Fibroblast of peridontal ligament (primary cell): ENCODE data around the gene LSM2.

Experiments used
- DNase-seq: peaks from one replicate; pipeline ENCODE4 v3.0.0-alpha.2; 2010; ENCODE audit errors: extremely low read depth

LSM2 gene

DNA sequence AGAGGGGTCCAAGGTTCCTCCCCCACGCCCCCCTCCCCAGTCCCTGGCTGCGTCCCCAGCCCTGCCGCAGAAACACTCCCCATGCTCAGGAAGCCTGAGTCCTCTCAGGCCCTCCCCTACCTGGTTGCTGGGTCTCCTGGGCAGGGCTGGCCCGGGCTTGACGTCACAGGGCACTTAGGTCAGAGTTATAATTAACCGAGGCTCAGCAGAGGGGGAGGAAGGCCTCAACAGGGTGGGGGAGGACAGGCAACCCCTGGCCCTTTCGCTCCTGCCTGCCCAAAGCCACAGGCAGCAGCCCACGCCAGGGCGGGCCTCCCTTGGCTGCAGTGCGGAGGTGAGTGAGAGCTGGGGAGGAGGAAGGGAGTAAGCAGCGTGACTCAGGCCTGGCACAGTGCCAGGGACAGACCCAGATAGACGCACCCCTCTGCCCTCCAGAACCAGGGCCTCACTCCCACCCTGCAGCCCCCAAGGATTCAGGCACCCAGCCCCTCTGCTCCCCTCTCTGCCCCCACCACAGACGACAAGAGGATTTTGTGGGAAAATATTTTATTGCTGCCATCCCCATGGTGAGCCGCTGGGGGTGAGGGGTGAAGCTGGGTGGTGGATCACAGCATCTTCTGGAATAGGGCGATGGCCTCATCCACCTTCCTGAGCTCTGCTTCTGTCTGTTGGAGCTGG lies 29.6 kb downstream of the LSM2 start, which contains the start of gene VWA7:
TSS of gene VWA7 (minus strand) at position 340 of the 678 bp plus-strand sequence. CDS start 549 bp downstream, outside the sequence.
- DNase-seq: peak; percentile 38

- DNase-seq: no peak
Observed at GRCh38 chr6:31776485-31776988, 30.2 kb downstream of the LSM2 start.

- DNase-seq: no peak
Observed at GRCh38 chr6:31775633-31776484, 30.9 kb downstream of the LSM2 start.

DNA sequence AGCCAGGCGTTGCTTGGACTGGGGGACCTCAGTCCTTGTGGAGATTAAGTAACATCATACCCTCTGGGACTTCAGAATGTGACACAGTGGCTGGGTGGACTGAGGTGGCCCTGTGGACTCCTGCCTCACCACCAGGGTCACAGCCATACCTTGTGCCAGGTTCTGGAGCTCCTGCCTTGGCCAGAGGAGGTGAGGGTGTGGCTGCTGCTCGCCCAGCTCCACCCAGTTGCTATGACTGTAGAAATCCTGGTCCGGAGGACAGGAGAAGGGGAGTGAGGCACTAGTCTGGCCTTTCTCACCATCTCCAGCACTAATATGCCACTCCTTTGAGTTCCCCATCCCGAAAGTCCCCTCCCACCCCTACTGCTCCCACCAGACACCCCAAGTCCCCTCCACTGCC lies 31.6 kb downstream of the LSM2 start:
- no peak for DNase-seq

DNA sequence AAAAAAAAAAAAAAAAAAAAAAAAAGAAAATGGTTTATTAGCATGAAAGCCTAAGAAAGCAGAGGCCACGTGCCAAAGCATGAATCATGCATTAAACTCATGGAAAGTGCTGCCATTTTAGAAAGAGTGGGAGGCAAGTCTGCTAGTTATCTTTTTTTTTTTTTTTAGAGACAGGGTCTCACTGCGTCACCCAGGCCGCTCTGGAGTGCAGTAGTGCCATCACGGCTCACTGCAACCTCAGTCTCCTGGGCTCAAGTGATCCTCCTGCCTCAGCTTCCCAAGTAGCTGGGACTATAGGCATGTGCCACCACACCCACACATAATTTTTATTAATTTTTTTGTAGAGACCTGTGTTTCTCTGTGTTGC lies 34.8 kb downstream of the LSM2 start:
- DNase-seq: no peak

GRCh38 chr6:31770860-31771259 lies 35.9 kb downstream of the LSM2 start:
- DNase-seq: no peak

GRCh38 chr6:31769684-31770371 lies 36.9 kb downstream of the LSM2 start:
- DNase-seq: peak; percentile 29

DNA sequence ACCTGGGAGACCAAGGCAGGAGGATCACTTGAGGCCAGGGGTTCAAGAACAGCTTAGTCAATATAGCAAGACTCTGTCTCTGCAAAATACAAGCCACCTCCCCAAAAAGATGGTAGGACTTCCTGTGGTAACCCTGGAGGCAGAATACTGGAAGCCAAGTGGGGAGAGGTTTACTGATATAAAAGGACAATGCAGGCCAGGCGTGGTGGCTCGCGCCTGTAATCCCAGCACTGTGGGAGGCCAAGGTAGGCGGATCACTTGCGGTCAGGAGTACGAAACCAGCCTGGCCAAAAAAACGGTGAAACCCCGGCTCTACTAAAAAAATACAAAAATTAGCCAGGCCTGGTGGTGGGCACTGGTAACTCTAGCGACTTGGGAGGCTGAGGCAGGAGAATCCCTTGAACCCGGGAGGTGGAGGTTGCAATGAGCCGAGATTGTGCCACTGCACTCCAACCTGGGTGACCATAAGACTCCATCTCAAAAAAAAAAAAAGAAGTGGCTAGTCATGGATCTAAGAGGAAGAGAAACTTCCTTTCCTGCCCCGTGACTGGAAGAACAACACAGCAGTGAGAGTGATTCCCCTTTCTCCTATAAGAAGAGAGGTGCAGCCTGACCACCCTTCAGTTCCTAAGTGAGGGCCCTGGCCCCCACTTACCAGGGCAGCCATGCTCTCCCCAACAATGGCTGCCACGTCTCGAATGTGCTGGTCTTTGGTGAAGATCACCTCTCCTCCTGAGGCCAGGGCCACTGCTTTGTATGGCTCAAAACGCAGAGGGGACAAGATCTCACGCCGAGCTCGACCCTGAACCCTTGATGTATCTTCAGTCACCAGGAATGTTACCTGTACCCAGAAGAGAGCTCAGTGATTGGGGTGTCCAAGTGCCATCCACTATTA lies 38.2 kb downstream of the LSM2 start:
- no peak for DNase-seq

DNA sequence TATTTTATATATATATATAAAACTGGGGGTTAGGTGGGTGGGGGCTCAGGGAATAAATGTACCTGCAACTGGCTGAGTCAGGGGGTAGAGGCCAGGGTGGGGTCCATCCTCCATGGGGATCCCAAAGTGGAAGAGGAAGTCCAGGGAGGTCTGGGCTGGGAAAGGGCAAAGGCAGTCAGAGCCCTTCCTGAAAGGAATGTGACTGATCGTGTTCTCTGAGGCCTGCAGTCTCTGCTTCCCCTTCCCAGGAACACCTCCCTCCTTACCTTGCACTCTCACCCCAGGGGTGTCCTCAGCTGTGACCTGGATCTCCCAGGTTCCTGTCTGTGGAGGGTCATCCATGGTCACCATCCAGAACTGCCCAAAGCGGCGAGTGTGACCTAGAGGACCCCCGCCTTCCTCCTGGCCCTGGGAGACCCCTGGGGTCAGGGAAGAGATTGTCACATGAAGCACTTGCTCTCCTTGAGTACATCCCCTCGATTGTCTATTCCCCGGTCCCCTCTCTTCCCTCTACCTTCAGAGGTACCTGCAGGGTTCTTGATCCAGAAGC lies 39.6 kb downstream of the LSM2 start:
- no peak for DNase-seq

DNA sequence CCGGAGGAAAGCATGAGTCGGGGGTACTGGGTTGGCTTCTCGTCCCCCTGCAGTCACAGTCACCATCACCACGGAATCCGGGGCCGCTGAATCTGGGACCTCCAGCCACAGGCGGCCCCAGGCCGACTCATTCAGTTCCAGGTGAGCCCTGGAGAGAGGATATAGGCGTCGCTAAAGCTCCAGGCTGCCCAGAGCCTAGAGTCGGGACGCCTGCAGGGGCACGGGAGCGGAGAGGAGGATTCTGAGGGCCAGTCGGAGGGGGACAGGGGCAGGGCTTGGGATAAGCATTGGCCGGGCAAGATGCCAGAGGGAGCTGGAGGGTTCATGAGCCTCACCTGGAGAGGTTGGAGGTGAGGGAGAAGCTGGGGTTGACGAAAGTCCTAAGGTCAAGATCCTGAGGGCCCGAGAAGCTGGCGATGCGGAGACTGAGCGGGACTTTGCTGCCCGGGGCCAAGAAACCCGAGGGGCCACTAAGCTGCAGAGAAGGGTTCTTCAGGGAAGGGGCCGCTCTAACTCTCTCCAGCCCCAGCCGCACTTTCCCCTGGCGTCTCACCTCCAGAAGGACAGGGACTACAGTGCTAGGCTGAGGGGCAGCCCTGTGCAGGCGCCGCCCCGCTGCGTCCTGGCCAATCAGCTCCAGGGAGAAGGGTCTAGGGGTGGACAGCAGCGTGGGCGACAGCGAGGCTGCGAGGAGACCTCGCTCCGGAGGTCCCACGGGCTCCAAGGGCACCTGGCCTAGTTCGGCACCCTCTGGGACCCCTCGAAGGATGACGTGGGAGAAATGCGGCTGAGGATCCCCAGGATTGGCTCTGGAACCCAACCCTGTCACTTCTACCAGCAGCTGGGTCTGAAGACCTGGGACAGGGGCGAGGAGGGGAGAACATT lies 40.6 kb downstream of the LSM2 start:
- no peak for DNase-seq

DNA sequence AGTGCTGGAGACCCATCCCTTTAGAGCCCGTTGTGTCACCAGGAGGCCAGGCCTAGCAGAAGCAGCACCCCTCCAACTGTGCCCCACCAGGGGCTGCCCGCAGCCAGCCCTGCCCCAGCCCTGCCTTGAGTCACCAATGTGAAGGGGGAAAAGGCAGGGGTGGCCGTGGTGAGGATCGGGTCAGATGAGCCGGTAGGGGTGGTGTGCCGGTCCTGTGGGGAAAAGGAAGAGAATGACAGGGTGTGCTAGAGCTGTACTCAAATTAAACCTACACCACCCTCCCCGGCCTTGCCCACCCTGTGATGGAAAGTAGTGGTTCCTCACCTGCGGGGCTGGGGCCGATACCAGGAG lies 41.2 kb downstream of the LSM2 start:
- DNase-seq: no peak

DNA sequence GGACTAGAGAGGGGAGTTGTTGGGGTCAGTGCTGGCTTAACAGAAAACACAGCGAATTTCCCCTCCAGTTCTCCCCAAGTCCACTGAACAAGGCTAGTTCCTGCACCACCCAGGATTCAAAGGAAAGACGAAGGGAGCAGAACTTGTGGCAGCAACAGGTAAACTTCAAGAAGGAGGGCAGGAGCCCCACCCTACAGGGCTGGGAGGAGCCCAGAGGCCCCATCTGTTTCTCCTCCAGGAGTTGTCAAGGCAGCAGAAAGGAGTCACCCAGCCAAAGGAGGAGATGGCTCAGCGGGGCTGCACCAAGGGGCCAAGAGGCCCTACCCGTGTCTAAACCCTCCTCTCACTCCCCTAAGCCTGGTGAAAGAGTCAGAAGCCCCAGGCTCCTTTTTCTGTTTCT lies 42.6 kb downstream of the LSM2 start:
- DNase-seq: no peak

DNA sequence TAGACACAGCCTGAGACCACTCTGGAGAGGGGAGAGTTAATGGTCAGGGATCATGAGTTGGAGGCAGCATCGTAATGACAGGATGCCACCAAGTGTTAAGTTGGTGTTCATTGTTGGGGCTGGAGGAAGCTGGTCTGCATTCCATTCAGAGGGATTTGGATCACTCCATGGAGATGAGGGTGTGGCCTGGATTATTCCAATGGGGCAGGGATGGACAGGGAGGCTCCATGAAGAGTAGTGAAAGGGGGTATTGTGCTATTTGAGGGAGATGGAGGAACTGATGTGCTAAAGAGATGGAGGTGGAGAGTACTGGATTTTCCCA lies 43.2 kb downstream of the LSM2 start:
- DNase-seq: peak; percentile 70

- no peak for DNase-seq
Observed at GRCh38 chr6:31762878-31763618, 43.7 kb downstream of the LSM2 start.

DNA sequence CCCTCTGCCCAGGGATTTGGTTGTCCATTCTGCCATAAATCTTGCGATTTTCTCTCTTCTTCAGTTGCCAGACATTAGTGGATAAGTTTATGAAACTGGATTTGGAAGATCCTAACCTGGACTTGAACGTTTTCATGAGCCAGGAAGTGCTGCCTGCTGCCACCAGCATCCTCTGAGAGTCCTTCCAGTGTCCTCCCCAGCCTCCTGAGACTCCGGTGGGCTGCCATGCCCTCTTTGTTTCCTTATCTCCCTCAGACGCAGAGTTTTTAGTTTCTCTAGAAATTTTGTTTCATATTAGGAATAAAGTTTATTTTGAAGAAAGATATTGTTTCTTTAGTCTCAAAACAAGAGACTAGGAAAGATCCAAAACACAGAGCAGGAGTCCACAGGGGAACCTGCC lies 44.4 kb downstream of the LSM2 start, which contains the start of gene SAPCD1:
TSS of gene SAPCD1 (plus strand) at position 301 of the 400 bp plus-strand sequence. CDS start 399 bp downstream, outside the sequence.
- DNase-seq: no peak

DNA sequence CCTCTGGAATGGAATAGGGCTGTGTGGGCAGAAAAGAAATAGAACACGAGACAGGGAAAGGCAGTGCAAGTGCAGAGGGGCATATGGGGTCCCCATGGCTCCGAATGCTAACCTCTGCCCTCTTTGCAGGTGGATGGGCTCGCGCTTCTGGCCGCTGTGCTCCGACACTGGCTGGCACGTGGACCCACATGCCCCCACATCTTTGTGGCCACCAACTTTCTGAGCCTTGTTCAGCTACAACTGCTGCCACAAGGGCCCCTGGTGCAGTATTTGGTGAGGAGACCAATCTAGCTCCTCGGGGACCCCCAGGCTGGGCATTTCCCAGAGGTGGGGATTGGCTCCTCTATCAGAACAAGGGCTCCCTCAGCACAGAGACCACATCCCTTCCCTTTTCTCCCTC lies 45.4 kb downstream of the LSM2 start:
- DNase-seq: no peak

DNA sequence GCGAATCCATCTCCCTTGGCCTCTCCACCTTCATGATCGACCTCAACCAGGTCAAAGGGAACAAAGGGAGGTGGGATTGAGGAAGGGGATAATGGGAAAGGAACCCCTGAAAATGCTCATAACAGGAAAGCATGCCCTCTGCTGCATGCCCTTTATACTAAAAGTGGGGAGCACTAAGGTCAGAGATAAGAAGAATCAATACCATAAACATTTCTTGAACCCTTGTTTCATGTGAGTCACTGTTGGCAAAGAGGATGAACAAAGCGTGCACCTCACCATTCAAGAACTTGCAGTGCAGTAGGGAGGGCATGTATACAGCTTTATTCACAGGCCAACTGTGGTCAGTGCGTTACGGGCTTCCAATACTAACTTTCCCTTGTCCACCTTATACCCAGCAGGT lies 46.0 kb downstream of the LSM2 start:
- no peak for DNase-seq

- DNase-seq: no peak
Observed at GRCh38 chr6:31758281-31758680, 48.5 kb downstream of the LSM2 start.

- DNase-seq: peak; percentile 76
Observed at GRCh38 chr6:31752739-31753319, 53.9 kb downstream of the LSM2 start.
